BLaER1 (cell line): ENCODE data around the gene MRPL54.
A peak's percentile ranks its signal among the peaks of the same experiment; 100 is the strongest.
"Not testable (repeated sequence)": the region's sequence is repeated elsewhere in the genome, so short reads cannot be mapped to it uniquely, and the experiment has no call there.

ENCODE experiments used
- H3K27ac ChIP-seq: shearing (Covaris generic); formaldehyde crosslinking; 2 replicates; pipeline ENCODE4 v1.8.1; 2022
- H3K27me3 ChIP-seq: shearing (Covaris generic); formaldehyde crosslinking; 2 replicates; pipeline ENCODE4 v1.8.1; 2022
- H3K36me3 ChIP-seq: shearing (Covaris generic); formaldehyde crosslinking; 2 replicates; pipeline ENCODE4 v1.8.1; 2022
- H3K4me1 ChIP-seq: shearing (Covaris generic); formaldehyde crosslinking; 2 replicates; pipeline ENCODE4 v1.8.1; 2022
- H3K4me2 ChIP-seq: shearing (Covaris generic); formaldehyde crosslinking; 2 replicates; pipeline ENCODE4 v1.8.1; 2022
- H3K4me3 ChIP-seq: shearing (Covaris generic); formaldehyde crosslinking; 2 replicates; pipeline ENCODE4 v1.8.1; 2022
- H3K9ac ChIP-seq: shearing (Covaris generic); formaldehyde crosslinking; 2 replicates; pipeline ENCODE4 v1.8.1; 2022
- H3K9me3 ChIP-seq: shearing (Covaris generic); formaldehyde crosslinking; 2 replicates; pipeline ENCODE4 v1.8.1; 2022
- H4K20me1 ChIP-seq: shearing (Covaris generic); formaldehyde crosslinking; 2 replicates; pipeline ENCODE4 v1.8.1; 2022
- Cebpa-rat ChIP-seq: shearing (Covaris generic); IDR thresholded peaks from 2 replicates; pipeline ENCODE4 v1.8.1; 2022

MRPL54 gene

DNA sequence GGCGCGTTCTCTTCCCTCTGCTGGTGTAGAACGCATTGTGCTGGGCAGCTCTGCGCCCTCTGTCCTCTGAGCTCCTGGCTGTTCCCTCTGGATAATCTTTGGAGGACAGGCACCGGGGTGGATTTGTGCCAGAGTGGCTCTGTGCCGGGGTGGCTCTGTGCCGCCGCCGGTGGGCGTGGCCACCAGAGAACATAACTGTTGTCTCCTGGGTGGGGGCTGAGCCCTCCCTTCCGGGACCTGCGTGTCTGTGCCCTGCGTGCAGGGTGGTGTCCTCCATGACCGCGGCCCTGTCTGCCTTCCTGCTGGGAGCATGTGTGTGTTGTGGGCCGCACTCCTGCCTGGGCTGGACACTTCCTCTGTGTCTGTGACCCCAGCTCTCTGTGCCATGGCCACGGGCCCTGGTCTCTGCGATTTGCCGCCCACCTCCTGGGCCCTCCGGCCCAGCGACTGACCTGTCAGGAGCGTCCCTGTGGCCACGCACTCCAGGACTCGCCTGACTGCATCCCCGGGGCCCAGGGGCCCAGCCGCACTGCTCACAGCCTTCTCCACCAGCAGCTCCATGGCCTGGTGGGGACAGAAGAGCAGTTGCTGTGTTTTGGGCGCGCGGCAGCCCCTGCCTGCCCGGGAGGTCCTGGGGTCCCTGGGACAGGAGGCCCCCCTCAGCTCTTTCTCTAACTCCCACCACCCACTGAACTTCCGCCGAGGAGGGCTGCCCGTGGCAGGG lies 46.1 kb downstream of the MRPL54 start:
- Histone ChIP-seq H3K4me3 (no peak overlapping the region), H3K27me3 (no peaks in the 10 kb centered on the region), H3K9me3 (no peaks in the 10 kb centered on the region), H3K4me1 (peaks cover 50% of the 10 kb centered on the region), H3K4me2 (peak overlapping the region; percentile 87; the same call in 1 of the 2 replicates), H4K20me1 (no peaks in the 10 kb centered on the region), H3K27ac (peak overlapping the region; percentile 26; the same call in 1 of the 2 replicates), H3K36me3 (no peaks in the 10 kb centered on the region), H3K9ac (no peak overlapping the region)
- no peak for TF ChIP-seq Cebpa-rat

GRCh38 chr19:3809881-3810707 lies 47.6 kb downstream of the MRPL54 start:
- no peaks in the 10 kb centered on the region for H3K36me3 ChIP-seq
- peaks cover 66% of the 10 kb centered on the region for H3K4me1 ChIP-seq
- H3K4me3 ChIP-seq, result no peak overlapping the region
- H3K9me3 ChIP-seq, result no peaks in the 10 kb centered on the region
- H3K27me3 ChIP-seq, result no peaks in the 10 kb centered on the region
- peak overlapping the region; percentile 87 for H3K4me2 ChIP-seq
- no peak for TF ChIP-seq Cebpa-rat
- no peaks in the 10 kb centered on the region for H4K20me1 ChIP-seq
- H3K27ac ChIP-seq, result peak overlapping the region; percentile 76
- H3K9ac ChIP-seq, result peak overlapping the region; percentile 54

DNA sequence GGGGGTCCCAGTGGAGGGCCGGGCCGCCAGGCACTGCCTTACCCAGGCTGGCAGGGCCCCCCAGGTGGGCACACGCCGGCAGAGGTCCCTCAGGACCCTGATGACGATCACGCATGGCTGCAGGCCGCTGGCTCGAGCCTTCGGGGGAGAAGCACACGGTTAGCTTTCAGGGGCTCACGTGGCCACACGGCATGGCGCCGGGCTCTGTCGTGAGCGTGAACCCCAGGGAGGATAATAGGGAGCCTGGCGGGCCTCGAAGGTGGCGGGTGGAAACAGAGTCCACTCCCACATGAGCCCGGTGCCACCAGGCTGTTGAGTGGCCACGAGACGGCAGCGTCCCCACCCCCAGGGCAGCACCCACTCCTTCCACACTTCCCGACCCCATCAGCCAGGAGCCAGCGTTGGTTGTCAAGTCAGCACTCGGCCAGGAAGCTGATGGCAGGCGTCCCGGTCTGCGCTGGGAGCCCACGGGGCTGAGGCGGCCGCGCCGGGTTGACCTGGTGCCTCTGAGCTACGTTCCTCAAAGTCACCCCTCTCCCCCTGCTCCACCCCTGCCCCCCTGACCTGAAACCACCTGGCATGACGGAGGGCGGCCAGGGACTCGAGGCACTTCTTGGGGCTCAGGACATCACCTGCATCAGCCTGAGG lies 48.4 kb downstream of the MRPL54 start:
- H3K4me2 ChIP-seq, result peak overlapping the region; percentile 87
- no peak overlapping the region for H3K4me3 ChIP-seq
- peak overlapping the region; percentile 54 for H3K9ac ChIP-seq
- no peak for TF ChIP-seq Cebpa-rat
- H3K9me3 ChIP-seq, result no peaks in the 10 kb centered on the region
- peaks cover 73% of the 10 kb centered on the region for H3K4me1 ChIP-seq
- H4K20me1 ChIP-seq, result no peaks in the 10 kb centered on the region
- peak overlapping the region; percentile 76 for H3K27ac ChIP-seq
- no peaks in the 10 kb centered on the region for H3K36me3 ChIP-seq
- no peaks in the 10 kb centered on the region for H3K27me3 ChIP-seq

GRCh38 chr19:3813473-3814392 lies 51.3 kb downstream of the MRPL54 start:
- Histone ChIP-seq H3K9ac (peak overlapping the region; percentile 54; the same call in 1 of the 2 replicates), H3K4me2 (peak overlapping the region; percentile 87), H3K36me3 (no peaks in the 10 kb centered on the region), H3K9me3 (no peaks in the 10 kb centered on the region), H4K20me1 (no peaks in the 10 kb centered on the region), H3K4me3 (peak overlapping the region; percentile 35; the same call in 1 of the 2 replicates), H3K27ac (peak overlapping the region; percentile 82), H3K4me1 (peaks cover 100% of the 10 kb centered on the region), H3K27me3 (no peaks in the 10 kb centered on the region)
- TF ChIP-seq Cebpa-rat, result no peak

GRCh38 chr19:3814648-3815047 lies 52.2 kb downstream of the MRPL54 start:
- no peak for TF ChIP-seq Cebpa-rat
- H3K4me2 ChIP-seq, result peak overlapping the region; percentile 87
- H4K20me1 ChIP-seq, result no peaks in the 10 kb centered on the region
- no peaks in the 10 kb centered on the region for H3K36me3 ChIP-seq
- H3K4me3 ChIP-seq, result no peak overlapping the region
- no peaks in the 10 kb centered on the region for H3K27me3 ChIP-seq
- H3K9me3 ChIP-seq, result no peaks in the 10 kb centered on the region
- H3K4me1 ChIP-seq, result peaks cover 100% of the 10 kb centered on the region
- peak overlapping the region; percentile 82 for H3K27ac ChIP-seq
- no peak overlapping the region for H3K9ac ChIP-seq

- not testable (repeated sequence) for H3K27ac ChIP-seq, H3K9ac ChIP-seq, H3K36me3 ChIP-seq, H3K4me3 ChIP-seq, H3K27me3 ChIP-seq, H4K20me1 ChIP-seq, H3K9me3 ChIP-seq
- Histone ChIP-seq H3K4me2 (peak overlapping the region; percentile 16; the same call in 1 of the 2 replicates), H3K4me1 (peaks cover 90% of the 10 kb centered on the region)
Observed at GRCh38 chr19:3816148-3816547, 53.7 kb downstream of the MRPL54 start.

- Histone ChIP-seq H3K4me3 (no peak overlapping the region), H4K20me1 (no peaks in the 10 kb centered on the region), H3K36me3 (no peaks in the 10 kb centered on the region), H3K9me3 (no peaks in the 10 kb centered on the region), H3K4me1 (peaks cover 85% of the 10 kb centered on the region), H3K27ac (no peak overlapping the region), H3K4me2 (peak overlapping the region; percentile 16; the same call in 1 of the 2 replicates), H3K9ac (no peak overlapping the region), H3K27me3 (no peaks in the 10 kb centered on the region)
- no peak for TF ChIP-seq Cebpa-rat
Observed at GRCh38 chr19:3816566-3817218, 54.2 kb downstream of the MRPL54 start.
